Keratinocyte (primary cell): ENCODE results near the gene NBEA. TPM values are rescaled to one million over a fixed set of nuclear protein-coding genes. Genes with fewer than 3 reads are reported as not detected.

Experiments used
- DNase-seq: peaks from one replicate; pipeline ENCODE4 v3.0.0-alpha.2; 2011; ENCODE audit warnings: low read depth, missing footprints, low spot score
- FAIRE-seq: peaks from 2 replicates; lab custom pipeline; 2011; peaks lifted over from hg19 to GRCh38; lab: Jason Lieb, UNC
- H2AFZ ChIP-seq: 2 replicates; pipeline ENCODE4 v1.6.0; 2012; ENCODE audit warnings: low read length, control low read depth, inconsistent platforms; ENCODE audit not compliant: control insufficient read depth
- H3K27ac ChIP-seq: 2 replicates; pipeline ENCODE4 v1.5.1; 2011; ENCODE audit warnings: low read length; ENCODE audit not compliant: control insufficient read depth, insufficient read depth
- H3K27me3 ChIP-seq: 3 replicates; pipeline ENCODE4 v1.6.0; 2011; ENCODE audit warnings: low read length; ENCODE audit not compliant: control insufficient read depth, insufficient read depth; ENCODE audit errors: extremely low read depth
- H3K36me3 ChIP-seq, 2 experiments: 2 replicates in 1 of 2; 3 replicates in 1 of 2; pipeline ENCODE4 v1.5.1; 2011; ENCODE audit warnings: low read length in 2 of 2, mild to moderate bottlenecking in 1 of 2; ENCODE audit not compliant: control insufficient read depth in 2 of 2, insufficient read depth in 2 of 2; ENCODE audit errors: extremely low read depth in 1 of 2
- H3K4me1 ChIP-seq: 3 replicates; pipeline ENCODE4 v1.5.1; 2011; ENCODE audit warnings: low read length; ENCODE audit not compliant: control insufficient read depth, insufficient read depth; ENCODE audit errors: extremely low read depth
- H3K4me2 ChIP-seq: 3 replicates; pipeline ENCODE4 v1.6.0; 2011; ENCODE audit warnings: low read depth, low read length; ENCODE audit not compliant: control insufficient read depth, insufficient read depth; ENCODE audit errors: extremely low read depth
- H3K4me3 ChIP-seq, 3 experiments: fragments of 200-600 bp in 1 of 3; sonication (generic) in 1 of 3; 2 replicates in 2 of 3; 3 replicates in 1 of 3; pipeline ENCODE4 v1.5.1; 2011 to 2016; ENCODE audit warnings: low read length in 3 of 3, mild to moderate bottlenecking in 3 of 3, control low read depth in 2 of 3, inconsistent platforms in 1 of 3, low read depth in 1 of 3, mixed read lengths in 1 of 3, mixed run types in 1 of 3, moderate library complexity in 1 of 3; ENCODE audit not compliant: control insufficient read depth in 2 of 3, insufficient read depth in 2 of 3; ENCODE audit errors: extremely low read depth in 1 of 3
- H3K79me2 ChIP-seq: 2 replicates; pipeline ENCODE4 v1.6.0; 2012; ENCODE audit warnings: low read length; ENCODE audit not compliant: control insufficient read depth, insufficient read depth
- H3K9ac ChIP-seq: 3 replicates; pipeline ENCODE4 v1.6.0; 2011; ENCODE audit warnings: low read length; ENCODE audit not compliant: control insufficient read depth, insufficient read depth; ENCODE audit errors: extremely low read depth
- H3K9me1 ChIP-seq: 3 replicates; pipeline ENCODE4 v1.6.0; 2011; ENCODE audit warnings: low read length; ENCODE audit not compliant: control insufficient read depth, insufficient read depth; ENCODE audit errors: extremely low read depth
- H3K9me3 ChIP-seq: 2 replicates; pipeline ENCODE4 v1.5.1; 2012; ENCODE audit warnings: low read depth, low read length; ENCODE audit not compliant: control insufficient read depth
- H4K20me1 ChIP-seq: 3 replicates; pipeline ENCODE4 v1.6.0; 2011; ENCODE audit warnings: low read length; ENCODE audit not compliant: control insufficient read depth, insufficient read depth; ENCODE audit errors: extremely low read depth
- EZH2 ChIP-seq: IDR thresholded peaks from one replicate; pipeline ENCODE4 v1.6.1; 2012; ENCODE audit warnings: inconsistent platforms, mild to moderate bottlenecking, low read length, moderate library complexity
- dilution Hi-C: fragments of 300-500 bp; cut with MboI; formaldehyde crosslinking; loops from one replicate; pipeline ENCODE4 v1.7.0; 2020; ENCODE audit warnings: low sequenced_read_pairs; ENCODE audit not compliant: extremely low pct_ligation_motif_present
- polyA plus RNA-seq, 5 experiments: library from polyadenylated mRNA; depleted of rRNA in 3 of 5; stranded (reverse) in 3 of 5; stranded (forward) in 1 of 5; unstranded in 1 of 5; fragments of >200 nt; gene quantifications; 1 replicate in 1 of 5; 2 replicates in 3 of 5; 3 replicates in 1 of 5; pipeline versions ENCODE4 v1.2.1 to v1.2.3, GENCODE V29; 2011 to 2012; ENCODE audit warnings: missing spikeins in 2 of 5, low read depth in 1 of 5, low replicate concordance in 1 of 5
- TF ChIP-seq, protein P1 (sequence below), 3 experiments: IDR thresholded peaks in 1 of 3; conservative IDR thresholded peaks in 1 of 3; optimal IDR thresholded peaks in 1 of 3; 2 replicates in 2 of 3; 3 replicates in 1 of 3; pipeline versions ENCODE3 to v1.5.1; 2011; ENCODE audit warnings: low read length in 3 of 3, mild to moderate bottlenecking in 3 of 3, moderate library complexity in 2 of 3, control low read depth in 1 of 3, inconsistent platforms in 1 of 3; ENCODE audit not compliant: insufficient read depth in 2 of 3; ENCODE audit errors: extremely low read depth in 1 of 3

Gene NBEA
- polyA plus RNA-seq, 1 donor (not counting 4 experiments of a cell fraction or from before 2014, with no cell fraction given): 0.05 TPM

DNA sequence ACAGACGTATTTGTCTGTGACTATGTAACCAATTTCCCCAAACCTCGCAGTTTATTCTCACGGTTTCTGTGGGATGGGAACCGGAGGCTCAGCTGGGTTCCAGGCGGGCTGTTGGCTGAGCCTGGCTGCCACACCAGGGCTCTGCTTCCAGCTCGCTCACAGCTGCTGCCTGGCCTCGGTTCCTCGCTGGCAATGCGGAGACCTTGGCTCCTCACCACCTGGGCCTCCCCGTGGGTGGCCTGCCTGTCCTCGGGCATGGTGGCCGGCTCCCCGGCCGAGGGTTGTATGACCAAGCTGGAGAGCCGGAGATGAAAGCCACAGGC is 753.3 kb downstream of the NBEA start:
- FAIRE-seq: no peak
- H4K20me1 ChIP-seq: no peaks in the 10 kb centered on the region
- H3K4me2 ChIP-seq: no peak overlapping the region

DNA sequence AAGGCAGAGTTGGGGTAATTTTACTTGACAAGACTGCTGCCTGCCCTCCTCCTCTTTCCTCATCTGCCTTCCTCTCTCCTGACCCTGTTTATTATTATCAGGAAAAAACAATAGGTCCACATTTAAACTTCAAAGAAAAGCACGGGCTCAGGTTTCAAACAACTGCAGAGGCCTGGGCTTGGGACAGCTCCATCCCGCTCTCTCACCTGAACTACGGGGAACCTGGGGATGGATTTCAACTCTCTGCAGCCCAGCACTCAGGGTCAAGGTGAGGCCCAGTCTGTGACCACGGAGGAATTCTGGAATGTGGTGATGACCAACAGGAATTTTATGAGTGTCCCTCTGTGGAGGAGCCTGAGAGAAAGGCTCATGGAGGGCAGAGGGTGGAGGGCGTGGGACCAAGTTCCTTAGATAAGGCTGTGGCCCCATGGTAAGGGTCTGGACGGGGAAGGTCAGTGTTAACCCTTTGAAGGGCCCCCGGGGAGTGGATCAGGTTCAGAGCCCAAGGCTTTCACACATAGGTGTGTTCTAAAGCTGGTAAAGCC is 755.2 kb downstream of the NBEA start:
- H3K9me3 ChIP-seq: peaks cover 10% of the 10 kb centered on the region
- H3K4me1 ChIP-seq: no peaks in the 10 kb centered on the region
- H3K4me3 ChIP-seq: no peak overlapping the region
- no peak for TF ChIP-seq EZH2
- TF ChIP-seq, protein P1, sequence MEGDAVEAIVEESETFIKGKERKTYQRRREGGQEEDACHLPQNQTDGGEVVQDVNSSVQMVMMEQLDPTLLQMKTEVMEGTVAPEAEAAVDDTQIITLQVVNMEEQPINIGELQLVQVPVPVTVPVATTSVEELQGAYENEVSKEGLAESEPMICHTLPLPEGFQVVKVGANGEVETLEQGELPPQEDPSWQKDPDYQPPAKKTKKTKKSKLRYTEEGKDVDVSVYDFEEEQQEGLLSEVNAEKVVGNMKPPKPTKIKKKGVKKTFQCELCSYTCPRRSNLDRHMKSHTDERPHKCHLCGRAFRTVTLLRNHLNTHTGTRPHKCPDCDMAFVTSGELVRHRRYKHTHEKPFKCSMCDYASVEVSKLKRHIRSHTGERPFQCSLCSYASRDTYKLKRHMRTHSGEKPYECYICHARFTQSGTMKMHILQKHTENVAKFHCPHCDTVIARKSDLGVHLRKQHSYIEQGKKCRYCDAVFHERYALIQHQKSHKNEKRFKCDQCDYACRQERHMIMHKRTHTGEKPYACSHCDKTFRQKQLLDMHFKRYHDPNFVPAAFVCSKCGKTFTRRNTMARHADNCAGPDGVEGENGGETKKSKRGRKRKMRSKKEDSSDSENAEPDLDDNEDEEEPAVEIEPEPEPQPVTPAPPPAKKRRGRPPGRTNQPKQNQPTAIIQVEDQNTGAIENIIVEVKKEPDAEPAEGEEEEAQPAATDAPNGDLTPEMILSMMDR (optimal IDR thresholded peaks at IDR 0.05 in 1 of 3, IDR thresholded peaks at IDR 0.05 in 1 of 3, conservative IDR thresholded peaks at IDR 0.05 in 1 of 3; ENCODE audit: extremely low read depth in 1 of 3, insufficient read depth in 2 of 3, low read length in 3 of 3): no peak
- no peak overlapping the region for H3K9ac ChIP-seq
- H3K4me2 ChIP-seq: no peak overlapping the region
- no peaks in the 10 kb centered on the region for H3K36me3 ChIP-seq
- no peaks in the 10 kb centered on the region for H4K20me1 ChIP-seq
- no peak overlapping the region for H3K27ac ChIP-seq
- H3K27me3 ChIP-seq: no peaks in the 10 kb centered on the region
- DNase-seq: no peak
- no peak overlapping the region for H2AFZ ChIP-seq
- no peaks in the 10 kb centered on the region for H3K79me2 ChIP-seq
- FAIRE-seq: no peak
- dilution Hi-C loops: no loop called here
- H3K9me1 ChIP-seq: no peaks in the 10 kb centered on the region

More for the DNA sequence above, 753.3 kb downstream of the NBEA start:
- TF ChIP-seq, protein P1 (optimal IDR thresholded peaks at IDR 0.05 in 1 of 3, IDR thresholded peaks at IDR 0.05 in 1 of 3, conservative IDR thresholded peaks at IDR 0.05 in 1 of 3; ENCODE audit: extremely low read depth in 1 of 3, insufficient read depth in 2 of 3, low read length in 3 of 3): no peak
- no peak for TF ChIP-seq EZH2
- Histone ChIP-seq H2AFZ (no peak overlapping the region), H3K27ac (no peak overlapping the region), H3K4me1 (no peaks in the 10 kb centered on the region), H3K9me1 (no peaks in the 10 kb centered on the region), H3K36me3 (no peaks in the 10 kb centered on the region), H3K27me3 (no peaks in the 10 kb centered on the region), H3K4me3 (no peak overlapping the region), H3K9ac (no peak overlapping the region), H3K79me2 (no peaks in the 10 kb centered on the region), H3K9me3 (peaks cover 8% of the 10 kb centered on the region)
- dilution Hi-C loops: no loop called here
- no peak for DNase-seq
